ENCODE data around the gene RAD51B. TPM values are rescaled to one million over a fixed set of nuclear protein-coding genes. Genes with fewer than 3 reads are reported as not detected.

The RAD51B gene
- total RNA-seq, 6 experiments from 2014 or later = 2.7 to 5.8 (median 4.3) TPM

- H3K27ac ChIP-seq = no peak overlapping the region
- intact Hi-C loops (cut with DNase I) = no loop called here
- H3K9me3 ChIP-seq = no peaks in the 10 kb centered on the region
- TF ChIP-seq CTCF (IDR thresholded peaks at IDR 0.05) (no peak), POLR2A (IDR thresholded peaks at IDR 0.05) (no peak)
- WGBS (ENCODE audit: insufficient coverage, low coverage, low lambda C conversion rate, missing lambda C conversion rate) = 88% methylated on average over 6 of the region's 7 CpGs
- H3K27me3 ChIP-seq = no peaks in the 10 kb centered on the region
- DNase-seq (no peak), ATAC-seq (peak in 2 of 4 donors; percentile 3 to 15)
- no peak overlapping the region for H3K4me3 ChIP-seq
- H3K4me1 ChIP-seq = peaks cover 0 to 28% (median 2%) of the 10 kb centered on the region in 4 donors
- H3K36me3 ChIP-seq = no peaks in the 10 kb centered on the region
These were observed 895.7 kb downstream of the RAD51B start for GRCh38 chr14:68714991-68715924.

DNA sequence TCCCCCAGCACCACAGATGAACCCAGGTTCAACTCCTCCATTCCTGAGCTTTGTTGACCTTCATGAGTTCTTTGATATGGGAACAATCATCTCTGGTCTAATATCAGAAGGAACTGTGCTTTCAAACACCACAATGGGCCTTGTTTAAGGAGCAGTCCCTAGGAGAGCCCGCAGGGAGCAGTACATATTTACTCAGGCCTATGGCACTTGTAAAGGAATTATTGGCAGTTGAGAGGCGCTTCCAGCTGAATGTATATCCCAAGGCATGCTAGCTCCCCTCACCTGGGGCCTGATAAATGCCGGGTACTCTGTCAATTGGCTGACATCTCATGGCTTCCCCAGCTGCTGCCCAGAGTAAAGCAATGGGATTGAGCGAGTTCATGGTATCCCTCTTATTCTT lies 897.1 kb downstream of the RAD51B start:
- DNase-seq = no peak
- intact Hi-C loops (cut with DNase I) = no loop called here
- peak in 1 of 4 donors; percentile 13 for ATAC-seq

DNA sequence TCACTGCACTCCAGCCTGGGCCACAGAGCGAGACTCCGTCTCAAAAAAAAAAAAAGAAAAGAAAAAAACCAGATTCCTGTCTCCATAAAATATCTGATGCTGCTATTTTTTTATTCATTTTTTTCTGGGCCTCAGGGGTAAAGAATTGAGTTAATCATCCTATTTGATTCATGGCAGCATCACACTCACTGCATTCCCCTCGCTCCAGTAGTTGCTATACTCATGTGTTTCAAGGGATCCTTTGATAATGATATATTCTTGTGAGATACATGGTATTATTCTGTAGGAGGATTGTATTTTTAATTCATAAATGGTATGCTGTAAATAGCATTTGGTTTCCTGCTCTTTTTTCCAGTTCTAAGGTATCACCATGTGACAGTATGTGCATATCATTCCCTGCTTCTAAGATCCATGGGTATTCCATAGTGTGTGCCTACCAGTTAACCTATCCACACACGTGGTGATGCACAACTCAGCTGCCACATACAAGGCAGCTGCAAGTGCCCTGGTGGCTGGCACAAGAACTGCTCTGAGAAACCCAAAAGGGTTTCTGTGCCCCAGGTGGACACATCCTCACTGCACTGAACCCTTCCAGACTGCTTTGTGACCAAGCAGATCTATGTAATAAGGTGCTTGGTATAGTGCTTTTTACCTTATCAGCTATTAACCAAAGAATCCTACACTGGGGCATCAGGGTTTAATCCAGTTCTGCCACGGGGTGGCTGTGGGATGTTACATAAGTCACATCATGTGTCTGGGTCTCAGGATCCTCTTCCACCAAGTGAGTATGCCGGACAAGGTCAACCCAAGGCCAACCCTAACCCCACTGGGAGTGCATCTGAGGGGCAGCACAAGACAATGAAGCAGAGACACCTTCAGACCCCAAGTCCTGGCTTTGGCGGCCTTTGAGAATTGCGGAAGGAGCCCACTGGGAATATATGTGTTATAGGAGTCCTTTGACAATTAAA lies 898.7 kb downstream of the RAD51B start:
- no peaks in the 10 kb centered on the region for H3K27me3 ChIP-seq
- H3K4me3 ChIP-seq = no peak overlapping the region
- intact Hi-C loops (cut with DNase I) = no loop called here
- DNase-seq (no peak), ATAC-seq (peak in 2 of 4 donors; percentile 5 to 20)
- no peaks in the 10 kb centered on the region for H3K9me3 ChIP-seq
- no peak overlapping the region for H3K27ac ChIP-seq
- 64% methylated on average over 5 of the region's 8 CpGs for WGBS (ENCODE audit: insufficient coverage, low coverage, low lambda C conversion rate, missing lambda C conversion rate)
- TF ChIP-seq POLR2A (IDR thresholded peaks at IDR 0.05) = no peak
- TF ChIP-seq CTCF (IDR thresholded peaks at IDR 0.05) = peak; percentile 11 to 29 (median 21)
- H3K36me3 ChIP-seq = no peaks in the 10 kb centered on the region
- peaks cover 0 to 19% (median 0%) of the 10 kb centered on the region in 4 donors for H3K4me1 ChIP-seq

More for the DNA sequence above, 897.1 kb downstream of the RAD51B start:
- no peak overlapping the region for H3K27ac ChIP-seq
- peaks cover 0 to 16% (median 0%) of the 10 kb centered on the region in 4 donors for H3K4me1 ChIP-seq
- no peak overlapping the region for H3K4me3 ChIP-seq
- H3K9me3 ChIP-seq = no peaks in the 10 kb centered on the region
- WGBS (ENCODE audit: insufficient coverage, low coverage, low lambda C conversion rate, missing lambda C conversion rate) = 94% methylated on average over 3 of the region's 4 CpGs
- TF ChIP-seq POLR2A (IDR thresholded peaks at IDR 0.05) = no peak
- no peak for TF ChIP-seq CTCF (IDR thresholded peaks at IDR 0.05)
- no peaks in the 10 kb centered on the region for H3K36me3 ChIP-seq
- no peaks in the 10 kb centered on the region for H3K27me3 ChIP-seq

DNA sequence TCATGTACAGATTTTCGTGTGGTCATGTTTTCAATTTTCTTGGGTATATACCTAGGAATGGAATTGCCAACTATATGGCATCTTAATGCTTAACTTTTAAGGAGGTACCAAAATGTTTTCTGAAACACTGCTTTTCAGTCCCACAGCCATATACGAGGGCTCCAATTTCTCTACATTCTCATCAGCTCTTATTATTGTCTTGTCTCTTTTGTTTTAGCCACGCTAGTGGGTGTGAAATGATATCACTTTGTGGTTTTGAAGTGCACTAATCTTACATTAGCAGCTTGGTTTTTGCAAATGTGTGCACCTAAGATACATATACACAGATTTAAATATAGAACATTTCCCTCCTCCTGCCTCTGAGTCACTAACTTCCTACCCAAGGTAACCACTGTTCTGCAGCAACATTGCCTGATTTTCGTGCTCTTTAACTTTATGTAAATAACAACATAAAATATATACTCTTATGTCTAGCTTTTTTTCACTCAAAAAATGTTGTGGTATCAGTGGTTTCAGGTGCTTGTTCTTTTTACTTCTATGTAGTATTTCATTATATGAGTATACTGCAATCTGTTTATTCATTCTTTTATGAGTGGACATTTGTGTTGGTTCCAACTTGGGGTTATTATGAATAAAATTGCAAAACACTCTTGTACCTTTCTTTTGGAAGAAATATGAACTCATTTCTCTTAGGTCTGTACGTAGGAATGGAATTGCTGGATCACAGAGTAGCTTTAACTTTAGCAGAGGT lies 900.2 kb downstream of the RAD51B start:
- WGBS (ENCODE audit: insufficient coverage, low coverage, low lambda C conversion rate, missing lambda C conversion rate) = 71% methylated on average over 5 of the region's 5 CpGs
- ATAC-seq = no peak
- Histone ChIP-seq H3K27me3 (no peaks in the 10 kb centered on the region), H3K27ac (no peak overlapping the region), H3K4me3 (no peak overlapping the region), H3K36me3 (no peaks in the 10 kb centered on the region), H3K9me3 (no peaks in the 10 kb centered on the region), H3K4me1 (peaks cover 0 to 28% (median 5%) of the 10 kb centered on the region in 4 donors)
- no peak for DNase-seq
- TF ChIP-seq CTCF (IDR thresholded peaks at IDR 0.05) = no peak
- TF ChIP-seq POLR2A (IDR thresholded peaks at IDR 0.05) = no peak
- intact Hi-C loops (cut with DNase I) = loop anchor here in 1 of 2 donors (10.0 kb wide), 1 partner anchor 55 kb away; no protein-coding TSS in a partner anchor
